Activated gamma-delta T cell (primary cell): ENCODE data around the gene DDX39A.

Source experiments
- DNase-seq: peaks from one replicate; lab custom pipeline; 2025; lab: John Stamatoyannopoulos, UW

Gene DDX39A

GRCh38 chr19:14363183-14364097 is 55.7 kb downstream of the DDX39A start:
- no peak for DNase-seq

DNA sequence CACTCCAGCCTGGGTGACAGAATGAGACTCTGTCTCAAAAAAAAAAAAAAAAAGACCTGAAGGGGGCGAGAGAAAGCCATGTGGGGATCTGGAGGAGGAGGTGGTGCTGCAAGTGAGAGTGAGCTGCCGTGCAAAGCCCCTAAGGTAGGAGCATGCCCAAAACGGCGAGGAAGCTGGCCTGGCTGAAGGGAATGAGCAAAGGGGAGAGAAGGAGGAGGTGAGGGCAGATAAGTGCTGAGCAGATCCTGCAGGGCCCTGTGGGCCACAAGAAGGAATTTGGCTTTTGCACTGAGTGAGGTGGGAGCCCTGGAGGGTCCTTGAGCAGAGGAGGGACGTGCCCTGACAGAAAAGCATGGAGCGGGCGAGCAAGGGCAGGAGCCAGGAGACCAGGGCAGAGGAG is 57.3 kb downstream of the DDX39A start:
- no peak for DNase-seq
